Superior temporal gyrus (tissue), 1 donor: ENCODE results near the gene ITPRIPL1.
A peak's percentile ranks its signal among the peaks of the same experiment; 100 is the strongest.

ENCODE experiments used
- DNase-seq: peaks from one replicate; pipeline ENCODE4 v3.0.0-alpha.2; 2016; ENCODE audit errors: extremely low spot score

Gene ITPRIPL1

DNA sequence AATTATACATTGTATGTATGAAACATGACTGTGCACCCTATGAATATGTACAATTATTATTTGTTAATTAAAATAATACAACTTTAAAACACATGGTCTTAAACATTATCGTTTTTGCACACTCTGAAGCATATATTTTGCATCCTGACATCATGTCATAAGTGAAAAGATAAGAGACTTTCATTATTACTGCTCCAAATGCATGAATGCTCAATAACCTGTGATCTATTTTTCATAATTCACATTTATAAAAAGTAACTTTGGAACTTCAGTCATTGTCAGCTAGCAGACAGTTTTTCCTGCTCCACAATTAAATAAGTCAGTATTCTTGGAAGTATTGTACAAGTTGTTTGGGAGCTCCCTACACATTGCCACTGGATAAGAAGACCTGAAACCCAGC, 1.3 kb upstream of the ITPRIPL1 start:
- no peak for DNase-seq

DNA sequence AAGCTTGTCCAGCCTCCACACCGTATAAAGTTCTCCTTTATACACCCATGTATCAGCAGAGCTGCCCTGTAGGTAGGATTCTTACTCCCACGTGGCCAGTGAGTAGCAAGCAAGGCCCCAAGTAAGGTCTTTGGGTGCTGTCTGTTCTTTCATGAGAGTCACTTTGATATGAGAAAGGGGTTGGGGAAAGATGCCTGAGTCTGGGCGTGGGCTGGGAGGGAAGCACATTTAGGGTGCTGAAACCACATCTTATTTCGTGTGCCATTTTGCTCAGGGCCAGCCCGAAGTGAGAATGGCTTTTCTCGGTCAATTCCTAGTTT, 436 bp upstream of the ITPRIPL1 start:
- no peak for DNase-seq

DNA sequence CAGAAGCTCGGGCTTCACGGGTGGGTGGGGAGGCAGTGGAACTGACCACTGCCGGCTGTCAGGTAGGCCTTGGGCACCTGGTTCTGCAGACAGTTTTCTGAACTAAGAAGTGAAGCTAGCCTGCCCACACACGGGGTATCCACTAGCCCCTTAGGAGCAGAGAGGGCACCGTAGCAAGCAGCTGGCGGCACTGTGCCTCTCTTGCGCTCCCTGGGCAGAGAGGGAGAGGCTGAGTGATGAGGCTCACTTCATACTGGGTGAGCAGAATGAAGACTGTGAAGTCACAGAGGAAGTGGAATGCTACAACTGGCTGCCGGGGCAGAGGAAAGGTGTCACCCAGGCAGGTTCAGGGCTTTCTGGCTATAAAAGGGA, 753 bp downstream of the ITPRIPL1 start:
- no peak for DNase-seq

DNA sequence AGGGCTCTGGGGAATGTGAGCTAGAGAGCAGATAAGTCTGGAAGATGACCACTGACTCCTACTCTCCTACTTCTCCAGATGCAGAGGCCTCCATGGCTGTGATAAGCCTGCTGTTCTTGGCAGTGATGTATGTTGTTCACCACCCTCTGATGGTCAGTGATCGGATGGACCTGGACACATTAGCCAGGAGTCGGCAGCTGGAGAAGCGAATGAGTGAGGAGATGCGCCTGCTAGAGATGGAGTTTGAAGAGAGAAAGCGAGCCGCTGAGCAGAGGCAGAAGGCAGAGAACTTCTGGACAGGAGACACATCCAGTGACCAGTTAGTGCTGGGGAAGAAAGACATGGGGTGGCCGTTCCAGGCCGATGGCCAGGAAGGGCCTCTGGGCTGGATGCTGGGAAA, 1.4 kb downstream of the ITPRIPL1 start:
- no peak for DNase-seq

DNA sequence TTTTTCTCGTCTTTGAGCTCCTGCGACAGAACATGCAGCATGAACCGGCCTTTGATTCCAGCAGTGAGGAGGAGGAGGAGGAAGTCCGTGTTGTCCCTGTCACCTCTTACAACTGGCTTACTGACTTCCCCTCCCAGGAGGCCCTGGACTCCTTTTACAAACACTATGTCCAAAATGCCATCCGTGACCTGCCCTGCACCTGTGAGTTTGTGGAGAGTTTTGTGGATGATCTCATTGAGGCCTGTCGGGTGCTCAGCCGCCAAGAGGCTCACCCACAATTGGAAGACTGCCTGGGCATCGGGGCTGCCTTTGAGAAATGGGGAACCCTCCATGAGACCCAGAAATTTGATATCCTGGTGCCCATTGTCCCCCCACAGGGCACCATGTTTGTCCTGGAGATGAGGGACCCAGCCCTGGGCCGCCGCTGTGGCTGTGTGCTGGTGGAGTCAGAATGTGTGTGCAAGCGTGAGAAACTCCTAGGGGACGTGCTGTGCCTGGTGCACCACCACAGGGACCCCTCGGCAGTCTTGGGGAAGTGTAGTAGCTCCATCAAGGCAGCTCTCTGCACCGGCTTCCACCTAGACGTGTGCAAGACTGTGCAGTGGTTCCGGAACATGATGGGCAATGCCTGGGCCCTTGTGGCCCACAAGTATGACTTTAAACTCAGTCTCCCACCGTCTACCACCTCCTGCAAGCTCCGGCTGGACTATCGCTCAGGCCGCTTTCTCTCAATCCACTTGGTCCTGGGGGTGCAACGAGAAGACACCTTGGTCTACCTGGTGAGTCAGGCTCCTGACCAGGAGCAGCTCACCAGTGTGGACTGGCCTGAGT, 2.1 kb downstream of the ITPRIPL1 start:
- DNase-seq: no peak

DNA sequence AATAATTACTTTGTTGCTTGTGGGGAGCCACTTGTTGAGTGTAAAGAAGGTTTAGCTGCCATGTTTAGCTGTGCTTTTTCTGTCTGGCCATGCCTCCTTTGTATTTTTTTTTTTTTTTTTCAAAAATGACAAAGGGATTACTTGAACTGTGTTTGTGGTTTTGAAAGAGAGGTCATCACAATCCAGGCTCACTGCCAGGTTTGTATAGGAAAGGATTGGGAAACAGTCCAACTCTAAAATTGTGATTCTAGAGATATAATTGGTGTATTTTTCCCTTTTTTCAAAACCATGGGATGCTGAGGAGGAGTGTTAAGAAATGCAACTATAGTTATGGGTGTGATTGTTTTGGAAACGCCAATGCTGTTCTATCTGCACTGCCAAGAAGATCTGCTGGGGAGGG, 4.3 kb downstream of the ITPRIPL1 start:
- no peak for DNase-seq

DNA sequence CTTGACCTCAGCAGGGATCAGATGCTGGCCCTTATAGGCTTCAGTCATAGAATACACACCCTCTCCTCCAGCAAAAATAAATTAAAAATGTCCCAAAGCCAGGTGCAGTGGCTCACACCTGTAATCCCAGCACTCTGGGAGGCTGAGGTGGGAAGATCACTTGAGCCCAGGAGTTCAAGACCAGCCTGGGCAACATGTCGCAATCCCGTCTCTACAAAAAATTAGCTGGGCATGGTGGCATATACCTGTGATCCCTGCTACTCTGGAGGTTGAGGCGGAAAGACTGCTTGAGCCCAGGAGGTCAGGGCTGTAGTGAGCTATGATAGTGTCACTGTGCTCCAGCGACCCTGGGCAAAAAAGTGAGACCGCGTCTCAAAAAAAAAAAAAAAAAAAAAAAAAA, 4.8 kb downstream of the ITPRIPL1 start:
- no peak for DNase-seq

DNA sequence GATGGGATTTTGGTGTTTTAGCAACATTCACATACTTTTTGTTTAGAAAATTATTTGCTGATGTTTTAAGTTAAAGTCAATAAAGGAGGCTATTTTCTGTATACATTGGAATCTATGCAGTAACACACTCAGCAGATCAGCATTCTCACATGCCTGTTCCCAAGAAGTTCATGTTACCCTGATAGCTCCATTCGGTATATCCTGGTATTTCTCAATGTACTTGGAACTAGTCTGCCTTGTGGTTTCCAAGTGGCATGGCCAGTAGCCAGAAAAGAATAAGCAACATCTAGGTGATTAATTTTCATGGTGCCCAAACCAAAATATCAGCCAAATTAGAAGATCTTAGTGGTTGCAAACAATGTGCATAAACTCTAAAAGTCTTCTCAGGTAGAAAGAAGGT, 5.3 kb downstream of the ITPRIPL1 start:
- no peak for DNase-seq

DNA sequence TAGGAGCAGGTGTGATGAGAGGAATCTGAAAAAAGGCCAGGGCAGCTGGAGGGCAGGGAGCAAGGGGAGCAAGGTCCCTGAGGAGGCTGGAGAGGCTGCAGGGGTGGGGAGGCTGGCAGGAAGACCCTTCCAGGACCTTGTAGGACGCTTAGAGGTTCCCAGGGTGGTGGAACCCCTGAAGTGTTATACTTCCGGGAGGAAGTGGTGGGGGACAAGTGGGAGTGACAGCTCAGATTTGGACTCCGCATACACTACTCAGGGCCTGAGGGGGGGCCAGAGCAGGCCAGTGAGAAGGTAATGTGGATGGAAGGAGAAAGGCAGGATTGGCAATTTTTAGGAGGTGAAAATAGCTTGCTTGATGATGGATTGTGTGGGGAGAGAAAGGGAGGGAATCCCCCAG, 8.6 kb downstream of the ITPRIPL1 start:
- no peak for DNase-seq

DNA sequence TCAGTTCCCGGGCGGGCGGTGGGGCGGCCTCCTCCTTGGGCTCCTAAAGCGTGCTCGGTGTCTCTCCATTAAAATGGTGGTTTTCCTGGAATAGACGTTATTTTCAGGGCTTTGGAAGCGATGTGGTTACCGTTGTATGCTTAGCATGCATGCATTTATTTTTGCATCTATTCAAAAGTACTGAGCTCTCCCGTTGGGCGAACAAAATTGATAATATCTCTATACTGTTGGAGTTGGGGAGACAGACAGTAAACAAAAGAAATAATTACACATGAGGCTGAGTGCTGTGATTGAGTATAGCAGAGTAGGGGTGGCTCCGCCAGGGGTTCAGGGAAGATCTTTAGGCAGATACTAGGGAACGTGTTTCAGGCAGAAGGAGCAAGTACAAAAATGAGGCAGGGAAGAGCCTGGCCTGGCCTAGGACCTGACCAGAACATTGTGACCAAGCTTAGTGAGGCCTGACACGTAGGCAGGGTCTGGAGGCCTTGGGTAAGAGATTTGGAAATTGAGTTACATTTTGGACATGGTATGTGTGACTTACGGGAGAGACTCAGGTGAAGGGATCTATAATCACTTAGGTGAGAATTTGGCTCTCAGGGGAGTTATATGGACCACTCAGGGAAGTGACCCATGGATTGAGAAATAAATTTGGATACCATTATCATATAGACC, 11.1 kb downstream of the ITPRIPL1 start:
- no peak for DNase-seq

DNA sequence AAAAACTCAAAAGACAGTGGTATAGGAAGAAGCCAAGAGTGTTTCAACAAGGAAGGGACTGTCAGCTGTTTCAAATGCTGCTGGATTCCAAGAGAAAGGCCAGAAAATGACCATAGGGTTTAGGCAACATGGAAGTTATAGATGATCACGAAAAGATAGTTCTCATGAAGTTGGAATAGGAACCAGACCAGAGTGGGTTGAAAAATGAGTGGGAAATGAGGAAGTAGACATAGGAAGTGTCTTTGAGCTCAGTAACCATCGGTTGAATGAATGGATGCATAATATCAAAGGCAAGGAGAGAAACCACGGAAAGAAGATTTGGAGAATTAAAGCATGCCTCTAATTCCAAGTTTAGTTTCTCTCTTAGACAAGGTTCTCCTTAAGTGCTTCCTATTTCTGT, 11.8 kb downstream of the ITPRIPL1 start:
- no peak for DNase-seq

DNA sequence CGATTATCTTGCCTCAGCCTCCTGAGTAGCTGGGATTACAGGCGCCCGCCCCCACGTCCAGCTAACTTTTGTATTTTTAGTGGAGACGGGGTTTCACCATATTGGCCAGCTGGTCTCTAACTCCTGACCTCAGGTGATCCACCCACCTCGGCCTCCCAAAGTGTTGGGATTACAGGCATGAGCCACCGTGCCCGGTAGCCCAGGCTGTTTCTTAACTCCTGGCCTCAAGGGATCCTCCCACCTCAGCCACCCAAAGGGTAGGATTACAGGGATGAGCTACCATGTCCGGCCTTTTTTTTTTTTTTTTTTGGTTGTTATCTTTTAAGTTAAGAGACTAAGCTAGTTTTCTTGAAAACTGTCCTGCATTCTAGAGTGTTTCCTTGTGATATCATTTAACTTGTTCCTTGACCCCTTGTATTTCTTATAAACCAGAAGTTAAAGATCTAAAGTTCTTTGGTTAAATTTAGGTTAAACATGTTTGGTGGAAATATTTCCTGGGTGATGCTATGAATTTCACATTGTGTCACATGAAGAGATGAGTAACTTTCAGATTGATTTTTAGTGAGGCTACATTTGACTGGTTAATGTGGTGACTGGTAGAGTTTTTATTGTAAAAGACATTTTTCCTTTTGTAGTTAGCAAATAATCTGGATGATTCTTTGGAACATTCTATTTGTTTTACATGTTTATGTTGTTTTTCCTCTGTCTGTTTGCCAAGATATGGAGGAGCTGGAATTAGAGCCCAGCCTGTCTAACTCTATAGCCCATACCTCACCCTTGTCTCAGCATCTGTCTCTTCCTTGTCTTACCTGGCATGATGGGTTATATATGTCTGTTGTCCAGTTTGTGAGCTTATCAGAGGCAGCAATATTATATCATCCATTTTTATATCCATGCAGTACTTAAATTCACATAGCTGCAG, 15.6 kb downstream of the ITPRIPL1 start:
- DNase-seq: no peak

DNA sequence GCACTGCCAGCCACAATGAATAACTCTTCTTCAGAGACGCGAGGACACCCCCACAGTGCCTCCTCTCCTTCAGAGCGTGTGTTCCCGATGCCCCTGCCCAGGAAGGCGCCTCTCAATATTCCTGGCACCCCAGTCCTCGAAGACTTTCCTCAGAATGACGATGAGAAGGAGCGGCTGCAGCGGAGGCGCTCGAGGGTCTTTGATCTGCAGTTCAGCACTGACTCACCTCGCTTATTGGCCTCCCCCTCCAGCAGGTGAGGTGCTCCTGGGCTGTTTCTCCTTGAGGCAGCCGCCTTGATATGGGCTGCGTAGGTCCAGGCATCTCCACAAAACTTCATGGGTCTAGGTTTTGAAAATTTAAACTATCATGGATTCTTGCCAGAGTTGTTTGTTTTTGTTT, 16.5 kb downstream of the ITPRIPL1 start:
- DNase-seq: no peak

DNA sequence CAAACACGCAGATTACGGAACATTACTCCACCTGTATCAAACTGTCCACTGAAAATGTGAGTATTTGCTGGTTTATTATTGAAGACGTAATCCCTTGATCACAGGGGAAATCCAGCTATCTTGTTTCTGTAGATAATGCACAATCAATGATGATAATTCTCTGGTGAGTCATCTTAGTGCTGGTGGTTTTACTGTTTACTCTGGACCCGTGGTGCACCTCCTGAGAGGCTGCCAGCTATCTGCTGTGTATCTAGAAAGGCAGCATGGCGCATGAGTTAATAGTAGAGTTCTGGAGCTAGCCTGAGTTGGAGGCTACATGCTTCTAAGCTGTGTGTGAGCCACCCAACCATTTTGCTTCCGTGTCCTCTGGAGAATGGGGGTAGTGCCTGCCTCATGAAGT, 17.0 kb downstream of the ITPRIPL1 start:
- DNase-seq: no peak

DNA sequence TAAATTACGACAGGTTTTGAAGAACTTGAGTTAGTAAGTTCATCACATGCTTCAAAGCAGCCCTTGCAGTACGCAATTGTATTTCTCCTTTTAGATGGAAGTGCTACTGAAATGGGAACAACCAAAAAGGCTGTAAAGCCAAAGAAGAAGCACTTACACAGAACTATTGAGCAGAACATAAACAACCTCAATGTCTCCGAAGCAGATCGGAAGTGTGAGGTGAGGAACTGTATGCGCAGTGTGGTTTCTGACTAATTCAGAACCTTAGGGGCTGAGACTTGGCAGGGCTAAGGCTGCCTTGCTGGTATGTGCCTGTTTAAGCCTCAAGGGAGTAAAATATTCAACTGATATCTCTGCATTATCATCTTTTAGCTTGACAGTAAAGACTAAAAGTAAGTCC, 18.9 kb downstream of the ITPRIPL1 start:
- DNase-seq: peak; percentile 21

DNA sequence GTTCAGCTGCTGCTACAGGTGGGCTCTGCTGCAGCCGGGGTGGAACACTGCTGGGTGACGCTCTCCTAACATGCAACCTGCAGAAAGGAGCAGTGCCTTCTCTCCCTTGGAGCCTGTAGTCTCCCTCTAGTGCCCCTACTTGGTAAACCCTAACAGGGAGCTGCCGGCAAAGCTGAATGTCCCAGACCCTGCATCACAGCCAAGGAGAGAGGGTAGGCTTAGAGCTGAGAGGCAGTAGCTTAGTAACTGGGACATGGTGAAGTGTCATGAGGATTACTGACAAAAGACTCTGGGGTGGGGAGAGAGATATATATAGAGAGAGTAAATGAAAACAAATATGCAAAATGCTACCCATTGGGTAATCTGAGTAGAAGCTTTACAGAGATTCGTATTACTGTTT, 20.3 kb downstream of the ITPRIPL1 start:
- no peak for DNase-seq

DNA sequence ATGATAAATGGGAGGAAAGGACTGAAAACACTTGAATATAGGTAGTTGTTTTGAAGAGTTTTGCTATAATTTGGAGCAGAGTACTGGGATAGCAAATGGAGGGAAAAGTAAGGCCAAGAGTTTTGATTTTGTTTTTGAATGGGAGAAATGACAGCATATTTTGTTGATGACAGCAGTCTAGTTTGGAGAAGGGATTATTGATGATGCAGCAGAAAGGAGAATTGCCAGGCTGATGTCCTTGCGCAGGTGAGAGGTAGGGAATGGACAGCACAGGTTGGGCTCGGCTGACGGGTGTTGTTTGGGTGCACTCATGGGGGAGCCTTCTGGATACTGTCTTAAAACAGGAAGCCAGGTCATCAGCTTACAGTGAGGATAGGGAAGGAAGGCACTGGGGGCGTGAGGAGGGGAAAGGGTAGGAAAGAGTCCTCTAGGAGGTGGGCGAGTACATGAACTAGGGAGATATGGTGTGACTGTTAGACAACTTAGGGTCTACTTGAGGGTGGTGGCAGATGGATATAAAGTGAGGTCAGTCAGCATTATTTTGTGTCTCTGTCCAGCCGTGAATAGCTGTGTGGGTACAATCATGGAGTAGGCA, 20.8 kb downstream of the ITPRIPL1 start:
- DNase-seq: no peak

DNA sequence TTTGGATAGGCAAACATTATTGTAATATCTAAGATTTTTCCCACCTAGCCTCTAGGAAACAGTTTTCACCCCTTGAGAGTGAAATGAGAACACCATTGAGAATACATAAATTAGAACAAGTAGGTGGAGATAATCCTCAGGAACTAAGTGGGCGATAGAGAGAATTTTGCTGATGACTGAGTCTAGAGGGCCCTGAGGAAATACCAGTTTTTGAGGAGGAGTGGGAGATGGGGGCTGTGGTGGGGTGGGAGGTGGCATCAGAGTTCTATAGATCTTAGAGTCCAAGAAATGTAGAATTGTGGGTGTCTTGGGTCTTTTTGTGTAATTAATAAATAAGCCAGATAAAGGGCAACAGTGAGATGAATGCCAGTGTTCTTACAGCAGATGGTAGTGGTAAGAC, 22.3 kb downstream of the ITPRIPL1 start:
- DNase-seq: no peak

DNA sequence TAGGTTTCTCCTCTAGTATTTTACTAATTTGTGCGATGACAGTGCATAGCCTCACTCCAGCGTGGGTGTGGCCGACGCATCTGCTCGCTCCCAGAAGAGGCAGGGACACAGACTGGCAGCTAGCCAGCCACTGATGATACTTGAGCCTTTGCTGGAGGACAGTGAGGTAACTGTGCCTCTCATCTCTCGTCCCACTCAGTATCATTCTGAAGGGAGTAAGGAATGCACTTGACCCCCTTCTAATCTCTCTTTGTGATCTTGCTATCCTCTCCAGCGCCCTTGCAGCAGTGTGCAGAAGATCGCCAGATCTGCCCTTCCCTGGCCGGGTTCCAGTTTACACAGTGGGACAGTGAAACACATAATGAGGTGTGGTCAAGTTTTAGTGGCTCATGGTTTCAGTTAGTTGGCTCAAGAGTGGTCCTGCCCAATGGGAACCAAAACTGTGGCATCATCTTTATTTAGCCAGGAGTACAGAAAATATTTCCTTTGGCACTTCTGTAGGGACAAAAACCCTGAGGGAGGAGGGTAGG, 28.0 kb downstream of the ITPRIPL1 start:
- peak; percentile 44 for DNase-seq

DNA sequence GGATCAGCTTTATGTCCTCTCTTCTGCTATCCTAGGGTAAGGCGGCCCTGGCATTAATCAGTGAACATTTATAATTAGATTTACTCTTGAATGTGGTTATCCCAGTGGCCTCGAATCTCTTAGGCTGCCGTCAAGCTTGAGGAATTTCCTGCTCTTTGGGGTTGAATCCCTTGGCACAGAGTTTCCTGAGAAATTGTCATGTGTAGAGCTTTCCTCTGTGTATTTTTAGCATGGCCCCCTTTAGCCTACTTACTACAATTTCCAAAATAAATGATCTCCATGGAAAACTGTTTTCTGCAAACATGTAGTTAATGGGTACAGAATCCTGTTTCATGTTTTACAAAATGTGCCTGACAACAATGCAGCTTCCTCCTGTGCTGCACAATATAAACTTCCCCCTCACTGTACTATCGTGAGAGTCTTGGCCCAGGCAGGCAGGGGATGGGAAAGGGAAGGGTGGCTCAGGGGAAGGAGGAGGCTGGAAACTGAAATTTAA, 28.5 kb downstream of the ITPRIPL1 start:
- DNase-seq: no peak

DNA sequence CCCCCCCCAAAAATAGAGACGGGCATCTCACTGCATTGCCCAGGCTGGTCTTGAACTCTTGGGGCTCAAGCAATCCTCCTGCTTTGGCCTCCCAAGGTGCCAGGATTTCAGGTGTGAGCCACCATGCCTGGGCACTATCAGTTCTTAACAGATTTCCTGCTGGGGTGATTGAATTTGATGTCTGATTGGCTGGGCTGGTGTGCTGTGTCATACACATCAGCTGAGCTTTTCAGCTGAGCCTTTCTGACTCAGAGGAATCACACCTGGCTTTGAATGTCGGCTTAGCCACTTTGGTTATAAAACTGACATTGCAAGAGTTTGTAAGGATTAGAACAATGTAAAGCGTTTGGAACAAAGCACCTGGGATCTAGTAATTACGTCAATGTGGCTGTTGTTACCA, 29.4 kb downstream of the ITPRIPL1 start:
- DNase-seq: no peak

DNA sequence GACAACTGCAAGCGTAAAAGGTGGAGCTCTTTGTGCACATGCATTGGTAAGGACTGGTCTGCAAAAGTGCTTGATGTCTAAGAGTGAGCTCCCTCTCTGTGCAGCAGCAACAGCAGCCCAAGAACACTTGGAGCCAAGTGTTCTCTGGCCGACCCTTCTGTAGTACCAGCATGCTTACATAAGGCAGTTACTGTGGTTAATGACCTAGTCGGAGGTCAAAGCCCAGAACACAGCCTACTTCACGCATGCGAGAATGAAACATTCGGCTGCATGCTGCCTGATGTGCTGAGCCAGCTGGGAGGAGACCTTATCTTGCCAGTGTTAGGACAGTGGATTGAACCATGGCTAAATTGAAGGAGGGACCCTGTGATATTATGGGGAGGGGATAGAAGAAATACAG, 31.8 kb downstream of the ITPRIPL1 start:
- no peak for DNase-seq
